ENCODE measurements around the gene ZNHIT2.

The ZNHIT2 gene

DNA sequence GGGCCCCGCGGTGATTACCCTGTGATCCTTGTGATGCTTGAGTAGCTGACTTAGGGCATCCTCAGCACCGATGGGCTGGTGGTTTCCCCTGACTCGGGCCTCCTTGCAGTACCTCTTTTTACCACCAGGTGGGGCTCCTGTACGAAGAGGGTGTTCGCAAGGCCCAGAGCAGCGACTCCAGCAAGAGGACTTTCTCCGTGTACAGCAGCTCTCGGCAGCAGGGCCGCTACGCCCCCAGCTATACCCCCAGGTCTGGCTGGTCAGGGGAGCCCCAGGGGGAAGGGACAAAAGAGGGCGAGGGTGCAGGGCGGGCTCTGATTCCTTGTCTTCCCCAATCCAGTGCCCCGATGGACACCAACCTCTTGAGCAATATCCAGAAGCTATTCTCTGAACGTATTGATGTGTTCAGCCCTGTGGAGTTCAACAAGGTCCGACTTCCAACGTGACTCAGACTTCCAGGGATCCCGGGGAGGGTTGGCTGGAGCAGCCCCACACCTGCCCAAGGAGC is 7.1 kb downstream of the ZNHIT2 start:
- peak overlapping the region; percentile 96 for H3K27ac ChIP-seq
- TF ChIP-seq ZFX (IDR thresholded peaks at IDR 0.05) = no peak
- TF ChIP-seq, protein P1, sequence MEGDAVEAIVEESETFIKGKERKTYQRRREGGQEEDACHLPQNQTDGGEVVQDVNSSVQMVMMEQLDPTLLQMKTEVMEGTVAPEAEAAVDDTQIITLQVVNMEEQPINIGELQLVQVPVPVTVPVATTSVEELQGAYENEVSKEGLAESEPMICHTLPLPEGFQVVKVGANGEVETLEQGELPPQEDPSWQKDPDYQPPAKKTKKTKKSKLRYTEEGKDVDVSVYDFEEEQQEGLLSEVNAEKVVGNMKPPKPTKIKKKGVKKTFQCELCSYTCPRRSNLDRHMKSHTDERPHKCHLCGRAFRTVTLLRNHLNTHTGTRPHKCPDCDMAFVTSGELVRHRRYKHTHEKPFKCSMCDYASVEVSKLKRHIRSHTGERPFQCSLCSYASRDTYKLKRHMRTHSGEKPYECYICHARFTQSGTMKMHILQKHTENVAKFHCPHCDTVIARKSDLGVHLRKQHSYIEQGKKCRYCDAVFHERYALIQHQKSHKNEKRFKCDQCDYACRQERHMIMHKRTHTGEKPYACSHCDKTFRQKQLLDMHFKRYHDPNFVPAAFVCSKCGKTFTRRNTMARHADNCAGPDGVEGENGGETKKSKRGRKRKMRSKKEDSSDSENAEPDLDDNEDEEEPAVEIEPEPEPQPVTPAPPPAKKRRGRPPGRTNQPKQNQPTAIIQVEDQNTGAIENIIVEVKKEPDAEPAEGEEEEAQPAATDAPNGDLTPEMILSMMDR (conservative IDR thresholded peaks at IDR 0.05) = peak; percentile 97

DNA sequence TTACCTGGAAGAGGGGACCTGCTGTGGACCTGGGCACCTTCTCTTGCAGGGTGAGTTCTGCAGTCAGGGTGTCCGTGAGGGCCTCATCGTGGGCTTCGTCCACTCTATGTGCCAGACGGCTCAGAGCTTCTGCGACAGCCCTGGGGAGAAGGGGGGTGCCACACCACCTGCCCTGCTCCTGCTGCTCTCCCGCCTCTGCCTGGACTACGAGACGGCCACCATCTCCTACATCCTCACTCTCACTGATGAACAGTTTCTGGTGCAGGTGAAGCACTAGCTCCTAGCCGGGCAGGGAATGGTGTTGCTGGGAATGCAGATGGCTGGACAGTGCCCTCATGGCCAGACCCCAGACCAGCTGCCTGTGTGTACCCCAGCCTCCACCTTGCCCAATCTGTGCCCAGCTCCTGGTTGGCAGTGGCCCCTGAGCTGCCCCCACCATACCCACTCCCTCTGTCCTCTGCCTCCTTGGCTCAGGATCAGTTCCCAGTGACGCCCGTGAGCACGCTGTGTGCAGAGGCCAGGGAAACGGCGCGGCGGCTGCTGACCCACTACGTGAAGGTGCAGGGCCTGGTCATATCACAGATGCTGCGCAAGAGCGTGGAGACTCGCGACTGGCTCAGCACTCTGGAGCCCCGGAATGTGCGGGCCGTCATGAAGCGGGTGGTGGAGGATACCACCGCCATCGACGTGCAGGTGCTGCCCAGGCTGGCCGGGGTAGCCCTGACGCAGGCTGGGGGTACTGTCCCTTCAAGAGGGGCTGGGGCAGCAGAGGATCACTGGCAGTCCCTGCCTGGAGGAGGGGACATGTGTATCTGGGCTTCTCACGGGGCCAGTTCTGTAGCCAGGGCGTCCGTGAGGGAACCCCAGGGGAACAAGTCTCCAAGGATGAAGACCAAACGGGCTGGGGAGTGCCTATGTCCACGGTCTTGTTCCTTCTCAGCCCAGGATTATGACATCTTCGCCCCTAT is 8.0 kb downstream of the ZNHIT2 start:
- TF ChIP-seq, protein P1 (conservative IDR thresholded peaks at IDR 0.05) = no peak
- no peak for TF ChIP-seq ZFX (IDR thresholded peaks at IDR 0.05)
- peak overlapping the region; percentile 96 for H3K27ac ChIP-seq

DNA sequence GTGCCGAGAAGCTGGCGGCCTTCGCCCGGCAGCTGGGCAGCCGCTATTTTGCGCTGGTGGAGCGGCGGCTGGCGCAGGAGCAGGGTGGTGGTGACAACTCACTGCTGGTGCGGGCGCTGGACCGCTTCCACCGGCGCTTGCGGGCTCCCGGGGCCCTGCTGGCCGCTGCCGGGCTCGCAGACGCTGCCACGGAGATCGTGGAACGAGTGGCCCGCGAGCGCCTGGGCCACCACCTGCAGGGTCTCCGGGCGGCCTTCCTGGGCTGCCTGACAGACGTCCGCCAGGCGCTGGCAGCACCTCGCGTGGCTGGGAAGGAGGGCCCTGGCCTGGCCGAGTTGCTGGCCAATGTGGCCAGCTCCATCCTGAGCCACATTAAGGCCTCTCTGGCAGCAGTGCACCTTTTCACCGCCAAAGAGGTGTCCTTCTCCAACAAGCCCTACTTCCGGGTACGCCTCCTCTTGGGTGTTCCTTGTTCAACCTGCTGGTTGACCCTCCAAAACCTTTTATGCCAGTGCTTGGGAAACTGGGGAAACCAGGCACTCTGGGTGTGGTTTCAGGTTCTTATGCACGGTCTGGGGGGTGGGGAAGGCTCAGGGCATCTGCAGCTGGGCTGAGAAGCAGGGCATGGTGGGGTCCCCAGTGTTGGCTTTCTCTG is 8.9 kb downstream of the ZNHIT2 start:
- peak overlapping the region; percentile 96 for H3K27ac ChIP-seq
- TF ChIP-seq, protein P1 (conservative IDR thresholded peaks at IDR 0.05) = no peak; the same call in 1 of the 2 replicates
- TF ChIP-seq ZFX (IDR thresholded peaks at IDR 0.05) = peak; percentile 96

DNA sequence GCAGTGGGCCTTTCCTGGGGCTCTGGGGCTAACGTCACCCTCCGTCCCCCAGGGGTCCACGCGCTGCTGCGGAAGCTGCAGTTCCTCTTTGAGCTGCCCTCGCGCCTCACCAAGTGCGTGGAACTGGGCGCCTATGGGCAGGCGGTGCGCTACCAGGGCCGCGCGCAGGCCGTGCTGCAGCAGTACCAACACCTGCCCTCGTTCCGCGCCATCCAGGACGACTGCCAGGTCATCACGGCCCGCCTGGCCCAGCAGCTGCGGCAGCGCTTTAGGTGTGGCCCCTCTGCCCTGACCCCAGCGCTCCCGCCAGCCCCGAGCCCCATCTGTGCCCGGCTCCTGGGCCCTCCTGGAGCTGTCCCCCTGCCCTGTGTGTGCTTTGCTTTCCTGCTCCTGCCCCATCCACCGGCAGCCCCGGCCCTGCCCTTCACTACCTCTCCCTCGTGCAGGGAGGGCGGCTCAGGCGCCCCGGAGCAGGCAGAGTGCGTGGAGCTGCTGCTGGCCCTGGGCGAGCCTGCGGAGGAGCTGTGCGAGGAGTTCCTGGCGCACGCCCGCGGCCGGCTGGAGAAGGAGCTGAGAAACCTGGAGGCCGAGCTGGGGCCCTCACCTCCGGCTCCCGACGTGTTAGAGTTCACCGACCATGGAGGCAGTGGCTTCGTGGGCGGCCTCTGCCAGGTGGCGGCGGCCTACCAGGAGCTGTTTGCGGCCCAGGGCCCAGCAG is 9.6 kb downstream of the ZNHIT2 start:
- TF ChIP-seq, protein P1 (conservative IDR thresholded peaks at IDR 0.05) = no peak
- peak overlapping the region; percentile 96 for H3K27ac ChIP-seq

DNA sequence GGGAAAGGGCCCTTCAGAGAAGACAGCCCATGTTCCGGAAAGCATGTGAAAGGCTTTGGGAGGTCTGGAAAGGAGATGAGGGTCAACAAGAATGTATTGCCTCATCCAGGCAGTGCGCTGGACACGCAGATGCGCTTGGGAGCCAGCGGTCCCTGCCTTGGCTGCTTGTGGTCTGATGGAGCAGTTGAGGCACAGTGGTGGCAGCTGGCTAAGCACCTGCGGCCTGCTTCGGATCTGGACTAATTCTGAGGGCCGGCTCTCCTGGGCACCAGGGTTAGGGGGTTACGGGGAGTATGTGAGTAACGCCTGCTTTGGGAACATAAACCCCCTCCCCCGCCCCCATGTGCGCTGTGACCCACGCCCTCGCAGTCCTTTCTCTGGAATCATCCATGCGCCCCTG is 10.4 kb downstream of the ZNHIT2 start:
- H3K27ac ChIP-seq = peak overlapping the region; percentile 96; the same call in 1 of the 2 replicates
- TF ChIP-seq, protein P1 (conservative IDR thresholded peaks at IDR 0.05) = no peak
- TF ChIP-seq ZFX (IDR thresholded peaks at IDR 0.05) = no peak

DNA sequence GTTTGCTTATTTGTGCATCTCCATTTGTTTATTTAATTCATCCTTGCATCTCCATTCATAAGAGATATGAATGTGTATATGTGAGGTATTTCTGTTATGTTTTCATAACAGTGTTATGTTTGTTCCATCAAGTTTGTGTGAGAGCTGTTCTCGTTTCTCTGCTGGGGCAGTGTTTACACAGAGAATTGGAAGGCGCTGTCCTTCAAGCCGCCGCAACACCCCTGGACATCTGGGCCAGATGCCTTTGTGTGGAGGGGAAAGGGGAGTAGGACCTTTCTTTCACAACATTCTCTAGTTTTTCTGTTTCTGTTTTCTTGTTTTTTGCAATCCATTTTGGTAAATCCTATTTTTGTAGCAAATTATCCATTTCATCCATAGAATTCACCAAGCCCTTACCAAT is 12.9 kb downstream of the ZNHIT2 start:
- peak overlapping the region; percentile 78 for H3K27ac ChIP-seq
- TF ChIP-seq, protein P1 (conservative IDR thresholded peaks at IDR 0.05) = no peak
- no peak for TF ChIP-seq ZFX (IDR thresholded peaks at IDR 0.05)

All from C4-2B (cell line).